OCI-LY1 (cell line): ENCODE measurements around the gene KIAA1549.

Source experiments
- EZH2 ChIP-seq: fragments of 200-600 bp; sonication (generic), shearing (Covaris generic); IDR thresholded peaks from 2 replicates; pipeline ENCODE4 v1.8.0; 2017; ENCODE audit warnings: borderline replicate concordance, mixed run types, mild to moderate bottlenecking, antibody characterized with exemption, low read length, moderate library complexity, mixed read lengths
- TF ChIP-seq, protein P1 (sequence below): fragments of 200-600 bp; sonication (generic), shearing (Covaris generic); IDR thresholded peaks from 2 replicates; pipeline ENCODE4 v1.5.1; 2017; ENCODE audit warnings: mild to moderate bottlenecking, antibody characterized with exemption, low read length, moderate library complexity, mixed read lengths

DNA sequence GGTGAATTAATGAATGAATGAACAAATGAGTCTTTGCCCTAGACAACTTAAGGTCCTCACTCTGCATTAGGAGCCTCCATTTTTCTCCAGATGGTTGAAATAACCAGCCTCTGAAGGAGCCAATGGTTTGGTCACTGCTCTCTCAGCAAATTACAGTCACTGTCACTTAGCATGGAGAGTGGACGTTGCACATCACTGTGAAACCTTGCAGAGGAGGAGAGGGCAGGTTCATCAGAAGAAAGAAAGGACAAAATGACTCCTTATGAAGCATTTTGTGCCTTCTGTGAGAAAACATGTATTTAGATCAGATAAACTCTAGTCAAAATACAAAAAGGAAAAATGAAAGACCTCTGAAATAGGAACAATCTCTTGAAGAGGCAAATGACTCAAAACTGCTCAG is 176.6 kb downstream of the KIAA1549 start:
- TF ChIP-seq, protein P1, sequence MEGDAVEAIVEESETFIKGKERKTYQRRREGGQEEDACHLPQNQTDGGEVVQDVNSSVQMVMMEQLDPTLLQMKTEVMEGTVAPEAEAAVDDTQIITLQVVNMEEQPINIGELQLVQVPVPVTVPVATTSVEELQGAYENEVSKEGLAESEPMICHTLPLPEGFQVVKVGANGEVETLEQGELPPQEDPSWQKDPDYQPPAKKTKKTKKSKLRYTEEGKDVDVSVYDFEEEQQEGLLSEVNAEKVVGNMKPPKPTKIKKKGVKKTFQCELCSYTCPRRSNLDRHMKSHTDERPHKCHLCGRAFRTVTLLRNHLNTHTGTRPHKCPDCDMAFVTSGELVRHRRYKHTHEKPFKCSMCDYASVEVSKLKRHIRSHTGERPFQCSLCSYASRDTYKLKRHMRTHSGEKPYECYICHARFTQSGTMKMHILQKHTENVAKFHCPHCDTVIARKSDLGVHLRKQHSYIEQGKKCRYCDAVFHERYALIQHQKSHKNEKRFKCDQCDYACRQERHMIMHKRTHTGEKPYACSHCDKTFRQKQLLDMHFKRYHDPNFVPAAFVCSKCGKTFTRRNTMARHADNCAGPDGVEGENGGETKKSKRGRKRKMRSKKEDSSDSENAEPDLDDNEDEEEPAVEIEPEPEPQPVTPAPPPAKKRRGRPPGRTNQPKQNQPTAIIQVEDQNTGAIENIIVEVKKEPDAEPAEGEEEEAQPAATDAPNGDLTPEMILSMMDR, result no peak
- TF ChIP-seq EZH2, result no peak
